Measurements from ENCODE around the gene FSD2.

Gene FSD2

GRCh38 chr15:82831894-82832600 is 26.2 kb upstream of the FSD2 start:
- no peaks in the 10 kb centered on the region for H3K4me1 ChIP-seq (ENCODE audit: control insufficient read depth, low read length)
- no peaks in the 10 kb centered on the region for H3K27me3 ChIP-seq (ENCODE audit: control insufficient read depth, low read length)
- H3K9me2 ChIP-seq (replicated peaks; ENCODE audit: control insufficient read depth, low read length) = no peaks in the 10 kb centered on the region
- no peak overlapping the region for H3K4me2 ChIP-seq (ENCODE audit: low read length)
- no peak overlapping the region for H3K4me3 ChIP-seq (ENCODE audit: low read length)
- TF ChIP-seq CTCF (IDR thresholded peaks at IDR 0.05; ENCODE audit: low read depth, low read length, poor library complexity, severe bottlenecking) (no peak), EZH2phosphoT487 (IDR thresholded peaks at IDR 0.05; ENCODE audit: borderline replicate concordance, low read length) (no peak)
- H3K36me3 ChIP-seq (ENCODE audit: control insufficient read depth, low read length) = peaks cover 95% of the 10 kb centered on the region
- no peak overlapping the region for H3K27ac ChIP-seq (ENCODE audit: low read depth, low read length)
- H3K9me3 ChIP-seq (ENCODE audit: control insufficient read depth, insufficient read depth, low read length) = no peaks in the 10 kb centered on the region
- H4K20me1 ChIP-seq (ENCODE audit: control insufficient read depth, insufficient read depth, low read depth, low read length) = no peaks in the 10 kb centered on the region
- H3K79me2 ChIP-seq (ENCODE audit: control insufficient read depth, low read length) = no peaks in the 10 kb centered on the region
- H3F3A ChIP-seq (ENCODE audit: control insufficient read depth, insufficient read depth) = no peaks in the 10 kb centered on the region

GRCh38 chr15:82830427-82831173 is 24.7 kb upstream of the FSD2 start:
- Histone ChIP-seq H3K79me2 (ENCODE audit: control insufficient read depth, low read length) (no peaks in the 10 kb centered on the region), H3K4me3 (ENCODE audit: low read length) (no peak overlapping the region), H3K27me3 (ENCODE audit: control insufficient read depth, low read length) (no peaks in the 10 kb centered on the region), H3K9me3 (ENCODE audit: control insufficient read depth, insufficient read depth, low read length) (no peaks in the 10 kb centered on the region), H3F3A (ENCODE audit: control insufficient read depth, insufficient read depth) (no peaks in the 10 kb centered on the region), H4K20me1 (ENCODE audit: control insufficient read depth, insufficient read depth, low read depth, low read length) (no peaks in the 10 kb centered on the region), H3K27ac (ENCODE audit: low read depth, low read length) (no peak overlapping the region), H3K9me2 (replicated peaks; ENCODE audit: control insufficient read depth, low read length) (no peaks in the 10 kb centered on the region), H3K36me3 (ENCODE audit: control insufficient read depth, low read length) (peaks cover 95% of the 10 kb centered on the region), H3K4me1 (ENCODE audit: control insufficient read depth, low read length) (no peaks in the 10 kb centered on the region), H3K4me2 (ENCODE audit: low read length) (no peak overlapping the region)
- TF ChIP-seq EZH2phosphoT487 (IDR thresholded peaks at IDR 0.05; ENCODE audit: borderline replicate concordance, low read length) = no peak
- no peak for TF ChIP-seq CTCF (IDR thresholded peaks at IDR 0.05; ENCODE audit: low read depth, low read length, poor library complexity, severe bottlenecking)

- no peak overlapping the region for H3K4me3 ChIP-seq (ENCODE audit: low read length)
- H3K4me2 ChIP-seq (ENCODE audit: low read length) = no peak overlapping the region
- TF ChIP-seq EZH2phosphoT487 (IDR thresholded peaks at IDR 0.05; ENCODE audit: borderline replicate concordance, low read length) = no peak
- no peaks in the 10 kb centered on the region for H3K79me2 ChIP-seq (ENCODE audit: control insufficient read depth, low read length)
- H4K20me1 ChIP-seq (ENCODE audit: control insufficient read depth, insufficient read depth, low read depth, low read length) = no peaks in the 10 kb centered on the region
- H3K4me1 ChIP-seq (ENCODE audit: control insufficient read depth, low read length) = no peaks in the 10 kb centered on the region
- H3K27ac ChIP-seq (ENCODE audit: low read depth, low read length) = no peak overlapping the region
- no peaks in the 10 kb centered on the region for H3K27me3 ChIP-seq (ENCODE audit: control insufficient read depth, low read length)
- no peaks in the 10 kb centered on the region for H3K9me2 ChIP-seq (replicated peaks; ENCODE audit: control insufficient read depth, low read length)
- peaks cover 89% of the 10 kb centered on the region for H3K36me3 ChIP-seq (ENCODE audit: control insufficient read depth, low read length)
- no peaks in the 10 kb centered on the region for H3K9me3 ChIP-seq (ENCODE audit: control insufficient read depth, insufficient read depth, low read length)
- H3F3A ChIP-seq (ENCODE audit: control insufficient read depth, insufficient read depth) = no peaks in the 10 kb centered on the region
Measured at GRCh38 chr15:82829234-82829633, 23.4 kb upstream of the FSD2 start.

- H3F3A ChIP-seq (ENCODE audit: control insufficient read depth, insufficient read depth) = no peaks in the 10 kb centered on the region
- no peak overlapping the region for H3K4me2 ChIP-seq (ENCODE audit: low read length)
- no peak overlapping the region for H3K27ac ChIP-seq (ENCODE audit: low read depth, low read length)
- TF ChIP-seq EZH2phosphoT487 (IDR thresholded peaks at IDR 0.05; ENCODE audit: borderline replicate concordance, low read length) (no peak), CTCF (IDR thresholded peaks at IDR 0.05; ENCODE audit: low read depth, low read length, poor library complexity, severe bottlenecking) (no peak)
- H4K20me1 ChIP-seq (ENCODE audit: control insufficient read depth, insufficient read depth, low read depth, low read length) = no peaks in the 10 kb centered on the region
- peaks cover 88% of the 10 kb centered on the region for H3K36me3 ChIP-seq (ENCODE audit: control insufficient read depth, low read length)
- no peaks in the 10 kb centered on the region for H3K27me3 ChIP-seq (ENCODE audit: control insufficient read depth, low read length)
- no peaks in the 10 kb centered on the region for H3K9me2 ChIP-seq (replicated peaks; ENCODE audit: control insufficient read depth, low read length)
- H3K79me2 ChIP-seq (ENCODE audit: control insufficient read depth, low read length) = no peaks in the 10 kb centered on the region
- no peak overlapping the region for H3K4me3 ChIP-seq (ENCODE audit: low read length)
- H3K4me1 ChIP-seq (ENCODE audit: control insufficient read depth, low read length) = no peaks in the 10 kb centered on the region
- no peaks in the 10 kb centered on the region for H3K9me3 ChIP-seq (ENCODE audit: control insufficient read depth, insufficient read depth, low read length)
Measured at GRCh38 chr15:82828075-82828474, 22.2 kb upstream of the FSD2 start.

Measured in DOHH2 (cell line).